ENCODE measurements around the gene MYO18A.

- TF ChIP-seq CTCF (IDR thresholded peaks at IDR 0.05 in 2 of 3, conservative IDR thresholded peaks at IDR 0.05 in 1 of 3; ENCODE audit: borderline replicate concordance in 1 of 3, insufficient read depth in 1 of 3, low read depth in 2 of 3, low read length in 2 of 3) (no peak), CEBPB (IDR thresholded peaks at IDR 0.05; ENCODE audit: low read depth) (no peak), POLR2A (IDR thresholded peaks at IDR 0.05; ENCODE audit: borderline replicate concordance, extremely low read depth, insufficient read depth, insufficient read length) (no peak), REST (IDR thresholded peaks at IDR 0.05; ENCODE audit: low read depth) (no peak), SIN3A (IDR thresholded peaks at IDR 0.05; ENCODE audit: low read depth) (no peak)
Measured at GRCh38 chr17:29024316-29024952, 155.8 kb downstream of the MYO18A start.

Data from HCT116 (cell line).